ENCODE measurements around the gene TRIM56. TPM values are rescaled to one million over a fixed set of nuclear protein-coding genes. Genes with fewer than 3 reads are reported as not detected.
"Not testable (repeated sequence)": the region's sequence is repeated elsewhere in the genome, so short reads cannot be mapped to it uniquely, and the experiment has no call there.

TRIM56 gene
- total and polyA plus RNA-seq, 7 donors: 6.0 to 25.6 (median 13.2) TPM

- Histone ChIP-seq H3K36me3 (no peaks in the 10 kb centered on the region), H3K27ac (peak overlapping the region in 2 of 4 donors; percentile 34 to 65), H3K27me3 (no peaks in the 10 kb centered on the region), H3K4me1 (peaks cover 0 to 35% (median 7%) of the 10 kb centered on the region in 4 donors), H3K4me3 (no peak overlapping the region), H3K9me3 (no peaks in the 10 kb centered on the region)
- WGBS, 2 donors: 79 to 83% methylated on average over 10 of the region's 10 CpGs
- no peak for DNase-seq
- intact Hi-C loops (cut with DNase I): no loop called here
- TF ChIP-seq EP300 (IDR thresholded peaks at IDR 0.05) (no peak), POLR2AphosphoS5 (IDR thresholded peaks at IDR 0.05) (no peak), POLR2A (IDR thresholded peaks at IDR 0.05) (no peak)
- TF ChIP-seq, protein P1, sequence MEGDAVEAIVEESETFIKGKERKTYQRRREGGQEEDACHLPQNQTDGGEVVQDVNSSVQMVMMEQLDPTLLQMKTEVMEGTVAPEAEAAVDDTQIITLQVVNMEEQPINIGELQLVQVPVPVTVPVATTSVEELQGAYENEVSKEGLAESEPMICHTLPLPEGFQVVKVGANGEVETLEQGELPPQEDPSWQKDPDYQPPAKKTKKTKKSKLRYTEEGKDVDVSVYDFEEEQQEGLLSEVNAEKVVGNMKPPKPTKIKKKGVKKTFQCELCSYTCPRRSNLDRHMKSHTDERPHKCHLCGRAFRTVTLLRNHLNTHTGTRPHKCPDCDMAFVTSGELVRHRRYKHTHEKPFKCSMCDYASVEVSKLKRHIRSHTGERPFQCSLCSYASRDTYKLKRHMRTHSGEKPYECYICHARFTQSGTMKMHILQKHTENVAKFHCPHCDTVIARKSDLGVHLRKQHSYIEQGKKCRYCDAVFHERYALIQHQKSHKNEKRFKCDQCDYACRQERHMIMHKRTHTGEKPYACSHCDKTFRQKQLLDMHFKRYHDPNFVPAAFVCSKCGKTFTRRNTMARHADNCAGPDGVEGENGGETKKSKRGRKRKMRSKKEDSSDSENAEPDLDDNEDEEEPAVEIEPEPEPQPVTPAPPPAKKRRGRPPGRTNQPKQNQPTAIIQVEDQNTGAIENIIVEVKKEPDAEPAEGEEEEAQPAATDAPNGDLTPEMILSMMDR (IDR thresholded peaks at IDR 0.05): no peak
Observed at GRCh38 chr7:101116898-101117297, 31.6 kb downstream of the TRIM56 start.

- Histone ChIP-seq H3K4me3 (no peak overlapping the region), H3K27me3 (no peaks in the 10 kb centered on the region), H3K27ac (peak overlapping the region in 1 of 4 donors; percentile 65), H3K4me1 (peaks cover 0 to 48% (median 15%) of the 10 kb centered on the region in 4 donors), H3K9me3 (no peaks in the 10 kb centered on the region), H3K36me3 (no peaks in the 10 kb centered on the region)
- intact Hi-C loops (cut with DNase I): no loop called here
- TF ChIP-seq POLR2A (IDR thresholded peaks at IDR 0.05): no peak
- TF ChIP-seq EP300 (IDR thresholded peaks at IDR 0.05): no peak
- TF ChIP-seq, protein P1 (IDR thresholded peaks at IDR 0.05): no peak
- no peak for TF ChIP-seq POLR2AphosphoS5 (IDR thresholded peaks at IDR 0.05)
- DNase-seq: no peak
- 64 to 77% methylated on average over 3 of the region's 3 CpGs for WGBS, 2 donors
Observed at GRCh38 chr7:101118856-101119255, 33.6 kb downstream of the TRIM56 start.

DNA sequence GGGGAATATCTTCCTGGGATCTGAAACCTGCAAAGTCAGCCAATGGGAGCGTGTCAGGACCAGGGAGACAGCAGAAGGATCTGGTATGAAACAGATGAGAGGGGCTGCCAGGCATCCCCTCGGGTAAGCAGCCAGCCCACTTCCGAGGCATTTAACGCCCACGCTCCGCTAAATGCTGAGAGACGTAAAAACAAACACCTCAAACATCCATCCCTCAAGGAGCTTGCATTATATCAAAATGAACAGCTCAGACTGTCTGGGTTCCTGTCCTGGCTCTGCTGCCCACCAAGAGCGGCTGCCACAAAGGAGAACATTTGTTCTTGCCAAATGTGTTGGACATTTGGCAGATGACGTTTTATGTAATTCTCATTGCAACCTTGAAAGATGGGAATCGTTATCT lies 34.6 kb downstream of the TRIM56 start:
- Histone ChIP-seq H3K4me1 (peaks cover 0 to 57% (median 15%) of the 10 kb centered on the region in 4 donors), H3K9me3 (no peaks in the 10 kb centered on the region), H3K36me3 (no peaks in the 10 kb centered on the region), H3K27me3 (no peaks in the 10 kb centered on the region), H3K27ac (peak overlapping the region in 1 of 4 donors; percentile 90), H3K4me3 (no peak overlapping the region)
- 61 to 75% methylated on average over 10 of the region's 10 CpGs for WGBS, 2 donors
- no peak for DNase-seq
- intact Hi-C loops (cut with DNase I): no loop called here
- TF ChIP-seq POLR2AphosphoS5 (IDR thresholded peaks at IDR 0.05) (no peak), POLR2A (IDR thresholded peaks at IDR 0.05) (no peak)

- peaks cover 0 to 61% (median 15%) of the 10 kb centered on the region in 4 donors for H3K4me1 ChIP-seq
- H3K27me3 ChIP-seq: no peaks in the 10 kb centered on the region
- WGBS, 2 donors: 83 to 87% methylated on average over 4 of the region's 4 CpGs
- H3K27ac ChIP-seq: peak overlapping the region in 1 of 4 donors; percentile 90
- no peak for DNase-seq
- no peaks in the 10 kb centered on the region for H3K9me3 ChIP-seq
- TF ChIP-seq POLR2AphosphoS5 (IDR thresholded peaks at IDR 0.05): no peak
- TF ChIP-seq POLR2A (IDR thresholded peaks at IDR 0.05): no peak
- TF ChIP-seq, protein P1 (IDR thresholded peaks at IDR 0.05): no peak
- no peak for TF ChIP-seq EP300 (IDR thresholded peaks at IDR 0.05)
- no peak overlapping the region for H3K4me3 ChIP-seq
- intact Hi-C loops (cut with DNase I): no loop called here
- no peaks in the 10 kb centered on the region for H3K36me3 ChIP-seq
Observed at GRCh38 chr7:101120315-101120714, 35.0 kb downstream of the TRIM56 start.

- intact Hi-C loops (cut with DNase I); H3K36me3 ChIP-seq; H3K27me3 ChIP-seq; H3K9me3 ChIP-seq; DNase-seq: not testable (repeated sequence)
- peak overlapping the region in 3 of 4 donors; percentile 36 to 47 (median 44) for H3K4me3 ChIP-seq
- WGBS, 2 donors: 72 to 86% methylated on average over 9 of the region's 9 CpGs
- peak overlapping the region; percentile 80 to 90 (median 84) for H3K27ac ChIP-seq
- H3K4me1 ChIP-seq: peaks cover 0 to 72% (median 22%) of the 10 kb centered on the region in 4 donors
Observed at GRCh38 chr7:101121631-101121990, 36.3 kb downstream of the TRIM56 start.
